ENCODE measurements around the gene GNG12. TPM values are rescaled to one million over a fixed set of nuclear protein-coding genes. Genes with fewer than 3 reads are reported as not detected.
A peak's percentile ranks its signal among the peaks of the same experiment; 100 is the strongest.
"Not testable (repeated sequence)": the region's sequence is repeated elsewhere in the genome, so short reads cannot be mapped to it uniquely, and the experiment has no call there.

The GNG12 gene
- total RNA-seq, 1 donor from 2014 or later, result 0.05 TPM

- H3K36me3 Mint-ChIP-seq (ENCODE audit: low read depth); H3K9me3 Mint-ChIP-seq; intact Hi-C loops (cut with micrococcal nuclease); H3K4me1 Mint-ChIP-seq; H3K4me3 Mint-ChIP-seq; DNase-seq; H3K27ac Mint-ChIP-seq: not testable (repeated sequence)
- peaks cover 43% of the 10 kb centered on the region for H3K27me3 Mint-ChIP-seq
Measured at GRCh38 chr1:67665307-67665706, 168.0 kb downstream of the GNG12 start.

- H3K4me1 Mint-ChIP-seq, result no peaks in the 10 kb centered on the region
- H3K4me3 Mint-ChIP-seq, result no peak overlapping the region
- intact Hi-C loops (cut with micrococcal nuclease), result no loop called here
- no peaks in the 10 kb centered on the region for H3K9me3 Mint-ChIP-seq
- H3K36me3 Mint-ChIP-seq (ENCODE audit: low read depth), result peaks cover 1% of the 10 kb centered on the region
- DNase-seq, result no peak
- no peak overlapping the region for H3K27ac Mint-ChIP-seq
- peaks cover 43% of the 10 kb centered on the region for H3K27me3 Mint-ChIP-seq
Measured at GRCh38 chr1:67664048-67664447, 169.2 kb downstream of the GNG12 start.

- no peak overlapping the region for H3K4me3 Mint-ChIP-seq
- no peaks in the 10 kb centered on the region for H3K4me1 Mint-ChIP-seq
- peak; percentile 17 for DNase-seq
- no peak overlapping the region for H3K27ac Mint-ChIP-seq
- H3K27me3 Mint-ChIP-seq, result peaks cover 34% of the 10 kb centered on the region
- no peaks in the 10 kb centered on the region for H3K9me3 Mint-ChIP-seq
- H3K36me3 Mint-ChIP-seq (ENCODE audit: low read depth), result peaks cover 1% of the 10 kb centered on the region
- intact Hi-C loops (cut with micrococcal nuclease), result no loop called here
Measured at GRCh38 chr1:67662884-67663283, 170.4 kb downstream of the GNG12 start.

- intact Hi-C loops (cut with micrococcal nuclease), result no loop called here
- Mint-ChIP-seq H3K27ac (no peak overlapping the region), H3K9me3 (no peaks in the 10 kb centered on the region), H3K36me3 (ENCODE audit: low read depth) (no peaks in the 10 kb centered on the region), H3K27me3 (peaks cover 24% of the 10 kb centered on the region), H3K4me1 (no peaks in the 10 kb centered on the region), H3K4me3 (no peak overlapping the region)
- peak; percentile 19 for DNase-seq
Measured at GRCh38 chr1:67659229-67659628, 174.0 kb downstream of the GNG12 start.

- H3K4me3 Mint-ChIP-seq; H3K4me1 Mint-ChIP-seq; H3K36me3 Mint-ChIP-seq (ENCODE audit: low read depth); intact Hi-C loops (cut with micrococcal nuclease); H3K9me3 Mint-ChIP-seq; H3K27ac Mint-ChIP-seq: not testable (repeated sequence)
- DNase-seq, result peak; percentile 11
- peaks cover 27% of the 10 kb centered on the region for H3K27me3 Mint-ChIP-seq
Measured at GRCh38 chr1:67657152-67657551, 176.1 kb downstream of the GNG12 start.

- H3K36me3 Mint-ChIP-seq (ENCODE audit: low read depth), result no peaks in the 10 kb centered on the region
- DNase-seq, result no peak
- peaks cover 2% of the 10 kb centered on the region for H3K4me1 Mint-ChIP-seq
- H3K27ac Mint-ChIP-seq, result no peak overlapping the region
- no peaks in the 10 kb centered on the region for H3K9me3 Mint-ChIP-seq
- peaks cover 21% of the 10 kb centered on the region for H3K27me3 Mint-ChIP-seq
- no peak overlapping the region for H3K4me3 Mint-ChIP-seq
- intact Hi-C loops (cut with micrococcal nuclease), result no loop called here
Measured at GRCh38 chr1:67655581-67655980, 177.7 kb downstream of the GNG12 start.

GRCh38 chr1:67653304-67653703 is 180.0 kb downstream of the GNG12 start:
- intact Hi-C loops (cut with micrococcal nuclease), result no loop called here
- H3K4me3 Mint-ChIP-seq, result no peak overlapping the region
- H3K4me1 Mint-ChIP-seq, result peaks cover 2% of the 10 kb centered on the region
- DNase-seq, result no peak
- H3K9me3 Mint-ChIP-seq, result no peaks in the 10 kb centered on the region
- no peak overlapping the region for H3K27ac Mint-ChIP-seq
- peaks cover 15% of the 10 kb centered on the region for H3K27me3 Mint-ChIP-seq
- no peaks in the 10 kb centered on the region for H3K36me3 Mint-ChIP-seq (ENCODE audit: low read depth)

- intact Hi-C loops (cut with micrococcal nuclease), result no loop called here
- Mint-ChIP-seq H3K4me3 (no peak overlapping the region), H3K9me3 (no peaks in the 10 kb centered on the region), H3K27me3 (peaks cover 15% of the 10 kb centered on the region), H3K27ac (no peak overlapping the region), H3K4me1 (peaks cover 2% of the 10 kb centered on the region), H3K36me3 (ENCODE audit: low read depth) (no peaks in the 10 kb centered on the region)
- peak; percentile 55 for DNase-seq
Measured at GRCh38 chr1:67652800-67653199, 180.5 kb downstream of the GNG12 start.

Other genes with a start within 250 kb of the GNG12 start
- gene GADD45A, start 148.3 kb downstream of the GNG12 start, total RNA-seq, result 33.4 and 36.7 TPM in 2 replicates
- not detected in 2 replicates for gene DIRAS3, start 217.2 kb upstream of the GNG12 start, total RNA-seq